ENCODE data around the gene HLA-F.
A peak's percentile ranks its signal among the peaks of the same experiment; 100 is the strongest.

HLA-F gene

DNA sequence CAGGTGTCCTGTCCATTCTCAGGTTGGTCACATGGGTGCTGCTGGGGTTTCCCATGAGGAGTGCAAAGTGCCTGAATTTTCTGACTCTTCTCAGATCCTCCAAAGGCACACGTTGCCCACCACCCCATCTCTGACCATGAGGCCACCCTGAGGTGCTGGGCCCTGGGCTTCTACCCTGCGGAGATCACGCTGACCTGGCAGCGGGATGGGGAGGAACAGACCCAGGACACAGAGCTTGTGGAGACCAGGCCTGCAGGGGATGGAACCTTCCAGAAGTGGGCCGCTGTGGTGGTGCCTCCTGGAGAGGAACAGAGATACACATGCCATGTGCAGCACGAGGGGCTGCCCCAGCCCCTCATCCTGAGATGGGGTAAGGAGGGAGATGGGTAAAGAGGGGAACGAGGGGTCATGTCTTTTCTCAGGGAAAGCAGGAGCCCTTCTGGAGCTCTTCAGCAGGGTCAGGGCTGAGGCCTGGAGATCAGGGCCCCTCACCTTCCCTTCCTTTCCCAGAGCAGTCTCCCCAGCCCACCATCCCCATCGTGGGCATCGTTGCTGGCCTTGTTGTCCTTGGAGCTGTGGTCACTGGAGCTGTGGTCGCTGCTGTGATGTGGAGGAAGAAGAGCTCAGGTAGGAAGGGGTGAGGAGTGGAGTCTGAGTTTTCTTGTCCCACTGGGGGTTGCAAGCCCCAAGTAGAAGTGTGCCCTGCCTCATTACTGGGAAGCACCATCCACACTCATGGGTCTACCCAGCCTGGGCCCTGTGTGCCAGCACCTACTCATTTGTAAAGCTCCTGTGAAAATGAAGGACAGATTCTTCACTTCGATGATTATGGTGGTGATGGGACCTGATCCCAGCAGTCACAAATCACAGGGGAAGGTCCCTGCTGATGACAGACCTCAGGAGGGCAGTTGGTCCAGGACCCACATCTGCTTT, 2.0 kb downstream of the HLA-F start:
- no peak for DNase-seq (ENCODE audit: low spot score)

DNA sequence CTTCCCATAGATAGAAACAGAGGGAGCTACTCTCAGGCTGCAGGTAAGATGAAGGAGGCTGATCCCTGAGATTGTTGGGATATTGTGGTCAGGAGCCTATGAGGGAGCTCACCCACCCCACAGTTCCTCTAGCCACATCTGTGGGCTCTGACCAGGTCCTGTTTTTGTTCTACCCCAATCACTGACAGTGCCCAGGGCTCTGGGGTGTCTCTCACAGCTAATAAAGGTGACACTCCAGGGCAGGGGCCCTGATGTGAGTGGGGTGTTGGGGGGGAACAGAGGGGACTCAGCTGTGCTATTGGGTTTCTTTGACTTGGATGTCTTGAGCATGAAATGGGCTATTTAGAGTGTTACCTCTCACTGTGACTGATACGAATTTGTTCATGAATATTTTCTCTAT, 2.8 kb downstream of the HLA-F start:
- DNase-seq (ENCODE audit: low spot score) = no peak

- DNase-seq (ENCODE audit: low spot score) = no peak
These were observed 3.4 kb downstream of the HLA-F start for GRCh38 chr6:29726571-29727194.

DNA sequence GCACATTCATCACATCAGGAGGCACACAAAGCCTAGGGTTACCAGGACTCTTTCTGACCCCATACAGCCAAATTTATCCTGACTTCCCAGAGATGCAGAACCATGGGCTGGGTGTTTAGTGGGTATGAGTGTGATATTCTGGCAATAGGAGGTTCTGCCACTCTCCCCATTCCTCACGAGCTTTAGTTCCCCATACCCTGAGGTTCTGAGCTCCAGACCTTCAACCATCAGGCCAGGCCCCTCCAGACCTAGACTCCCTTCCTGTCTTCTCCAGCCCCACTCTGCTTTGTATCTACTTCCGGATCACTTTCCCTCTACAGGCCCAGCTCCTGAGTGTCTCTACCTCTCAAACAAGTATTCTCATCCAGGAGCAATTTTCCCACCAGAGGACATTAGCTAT, 4.4 kb downstream of the HLA-F start:
- DNase-seq (ENCODE audit: low spot score) = no peak

DNA sequence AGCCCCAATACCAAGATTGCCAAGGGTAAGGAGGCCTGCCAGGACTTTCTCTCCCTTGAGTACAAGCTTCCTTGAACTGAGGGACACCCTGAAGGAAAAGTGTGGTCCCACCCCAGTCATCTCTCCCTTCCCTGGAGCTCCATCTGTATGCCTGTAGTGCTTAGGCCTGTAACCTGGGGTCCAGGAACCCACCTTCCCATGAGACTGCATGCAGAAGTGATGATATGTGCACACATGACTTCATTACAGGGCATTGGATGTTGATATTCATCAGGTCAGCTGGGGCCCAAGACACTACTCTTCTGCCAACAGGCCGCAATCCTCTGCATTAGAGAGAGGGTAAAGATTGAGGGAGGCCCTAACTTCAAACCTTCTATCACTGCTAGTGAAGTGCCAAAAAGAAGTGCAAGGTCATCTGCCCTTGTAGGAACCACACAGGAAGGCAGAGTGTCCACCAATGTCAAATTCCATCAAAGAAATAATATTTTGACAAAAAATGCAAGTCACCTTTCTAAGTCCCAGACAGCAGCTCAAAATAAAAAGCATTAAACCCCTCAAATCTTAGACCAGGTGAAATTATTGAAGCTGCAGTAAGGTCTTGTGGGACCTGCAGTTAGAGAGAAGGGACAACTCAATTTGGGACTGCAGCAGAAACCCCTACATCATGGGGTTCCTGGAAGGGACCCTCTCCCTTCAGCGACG, 5.1 kb downstream of the HLA-F start:
- DNase-seq (ENCODE audit: low spot score) = no peak

DNA sequence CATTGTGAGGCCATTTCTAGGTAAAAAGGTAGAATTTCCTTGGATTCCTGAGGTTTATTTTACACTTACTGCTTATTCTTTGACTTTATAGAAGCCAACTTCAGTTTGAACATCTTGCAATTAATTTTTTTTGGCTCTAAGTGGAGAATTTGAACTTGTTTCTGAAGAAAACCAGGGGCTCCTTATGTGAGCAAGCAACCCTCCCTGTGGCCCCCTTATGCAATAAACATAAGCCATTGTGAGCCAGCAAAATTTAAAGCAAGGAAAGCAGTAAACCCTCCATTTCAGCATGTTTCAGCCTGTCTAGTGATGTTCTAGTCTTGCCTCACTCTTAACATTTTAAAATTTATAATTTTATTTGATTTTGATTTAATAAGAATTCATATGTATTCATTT, 5.6 kb downstream of the HLA-F start:
- DNase-seq (ENCODE audit: low spot score) = no peak

DNA sequence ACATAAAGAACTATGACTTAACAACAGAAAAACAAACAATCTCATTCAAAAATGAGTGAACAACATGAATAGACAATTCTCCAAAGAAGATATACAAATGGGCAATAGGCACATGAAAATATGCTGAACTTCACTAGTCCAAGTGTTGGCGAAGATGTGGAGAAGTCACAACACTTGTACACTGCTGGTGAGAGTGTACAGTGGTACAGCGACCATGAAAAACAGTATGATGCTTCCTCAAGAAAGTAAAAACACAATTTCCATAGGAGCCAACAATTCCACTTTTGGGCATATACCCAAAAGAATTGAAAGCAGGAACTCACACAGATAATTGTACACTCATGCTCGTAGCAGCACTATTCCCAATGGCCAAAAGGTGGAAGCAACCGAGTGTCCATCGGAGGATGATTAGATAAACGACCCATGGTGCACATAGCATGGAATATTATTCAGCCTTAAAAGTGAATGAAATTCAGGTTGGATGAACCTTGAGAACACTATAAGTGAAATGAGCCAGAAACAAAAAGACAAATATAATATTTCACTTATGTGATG, 6.6 kb downstream of the HLA-F start:
- DNase-seq (ENCODE audit: low spot score) = no peak

DNA sequence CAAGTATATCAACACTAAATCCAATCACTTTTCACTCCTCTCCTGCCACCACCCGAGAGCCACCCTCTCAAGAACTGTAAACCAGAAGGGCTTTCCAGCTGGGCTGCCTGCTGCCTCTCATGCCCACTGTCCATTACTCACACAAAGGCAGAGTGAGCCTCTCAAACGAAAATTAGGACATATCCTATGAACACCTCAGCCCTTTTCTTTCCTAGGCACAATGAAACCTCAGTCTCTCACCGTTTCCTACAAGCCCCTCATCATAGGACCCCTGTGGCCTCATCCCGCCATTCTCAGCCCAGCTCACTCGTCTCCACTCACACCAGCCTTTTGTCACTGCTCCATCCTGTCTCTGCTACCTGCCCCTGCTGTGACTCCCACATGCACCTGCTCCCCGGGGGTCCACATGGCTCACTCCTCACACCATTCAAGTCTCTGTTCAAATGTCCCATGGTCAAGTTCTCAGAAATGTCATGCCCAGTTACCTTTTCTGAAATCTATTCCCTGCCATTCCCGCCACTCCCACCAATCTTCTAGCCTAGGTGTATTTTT, 7.4 kb downstream of the HLA-F start:
- DNase-seq (ENCODE audit: low spot score) = no peak

- no peak for DNase-seq (ENCODE audit: low spot score)
These were observed 8.0 kb downstream of the HLA-F start for GRCh38 chr6:29731281-29731680.

DNA sequence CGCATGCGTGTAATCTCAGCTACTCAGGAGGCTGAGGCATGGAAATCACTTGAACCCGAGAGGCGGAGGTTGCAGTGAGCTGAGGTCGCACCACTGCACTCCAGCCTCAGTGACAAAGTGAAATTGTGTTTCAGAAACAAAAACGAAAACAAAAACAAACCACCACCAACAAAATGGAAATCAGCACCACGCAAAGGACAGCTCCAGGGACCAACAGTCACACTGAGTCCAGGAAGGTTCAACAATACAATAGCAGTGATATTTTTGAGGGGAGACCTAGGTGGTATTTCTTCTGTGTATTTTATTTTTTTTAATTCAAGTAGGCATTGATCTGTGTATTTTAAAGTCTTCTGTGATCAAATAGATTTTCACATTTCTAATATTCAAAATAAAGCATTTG, 9.8 kb downstream of the HLA-F start:
- no peak for DNase-seq (ENCODE audit: low spot score)

GRCh38 chr6:29734046-29735018, 11.1 kb downstream of the HLA-F start:
- DNase-seq (ENCODE audit: low spot score) = no peak

- no peak for DNase-seq (ENCODE audit: low spot score)
These were observed 13.3 kb downstream of the HLA-F start for GRCh38 chr6:29736563-29736962.

DNA sequence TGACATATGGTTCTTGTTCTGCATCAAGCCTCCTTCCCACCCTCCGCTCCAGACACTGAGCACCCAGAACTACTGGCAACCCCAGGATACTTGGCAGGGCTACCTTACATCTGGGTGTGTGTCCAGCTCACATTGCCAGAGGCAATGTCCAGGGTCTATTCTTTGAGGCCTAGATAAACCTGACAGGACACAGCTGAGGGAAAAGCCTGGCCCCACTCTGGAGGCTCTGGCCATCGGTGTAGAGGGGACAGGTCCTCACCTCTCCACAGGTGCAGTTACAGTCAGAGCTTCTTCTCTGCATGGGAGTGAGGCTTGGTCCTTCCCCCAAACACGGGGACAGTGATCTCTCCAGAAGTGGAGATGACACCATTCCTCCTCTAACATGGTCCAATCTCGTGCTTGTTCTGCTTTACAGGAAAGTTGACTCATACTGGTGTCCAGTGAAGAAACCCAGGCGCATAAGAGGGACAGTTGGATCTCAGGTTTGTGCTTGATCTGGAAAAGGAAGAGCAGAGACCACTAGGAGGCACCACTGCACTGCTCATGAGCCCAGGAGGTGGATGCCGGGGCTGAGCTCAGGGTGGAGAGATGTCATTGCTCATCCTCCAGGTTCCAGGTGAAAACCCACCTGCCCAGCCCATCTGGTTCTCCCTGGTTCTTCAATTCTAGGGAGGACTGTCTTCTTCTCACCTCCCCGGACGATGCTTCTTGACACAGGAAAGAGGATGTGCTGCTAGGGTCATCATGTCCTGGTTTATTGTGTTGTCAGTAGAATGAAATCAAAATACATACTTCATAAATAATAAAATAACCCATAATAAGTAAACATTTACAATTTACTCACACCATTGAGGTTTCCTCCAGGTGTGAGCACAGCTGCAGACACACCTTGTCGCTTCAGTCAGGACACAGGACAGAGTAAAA, 14.7 kb downstream of the HLA-F start:
- DNase-seq (ENCODE audit: low spot score) = peak; percentile 73

GRCh38 chr6:29739136-29739881, 16.1 kb downstream of the HLA-F start:
- DNase-seq (ENCODE audit: low spot score) = no peak

DNA sequence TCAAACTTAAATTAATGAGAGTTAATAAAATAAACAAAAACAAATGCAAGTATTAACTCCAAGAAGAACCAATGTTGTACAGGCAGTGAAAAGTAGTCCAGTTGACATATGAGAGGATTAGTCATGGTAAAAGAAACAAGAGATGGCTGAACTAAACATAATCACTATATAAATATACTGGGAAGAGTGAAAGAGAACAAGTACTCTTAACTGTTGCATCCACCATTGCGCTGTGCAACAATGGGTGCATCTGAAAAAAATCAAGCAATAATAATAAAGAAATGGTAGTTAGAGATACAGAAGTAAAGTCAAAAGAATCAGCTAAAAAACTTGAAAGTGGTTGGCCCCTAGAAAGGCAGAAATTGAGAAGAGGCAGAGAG, 16.6 kb downstream of the HLA-F start:
- DNase-seq (ENCODE audit: low spot score) = no peak

- DNase-seq (ENCODE audit: low spot score) = no peak
These were observed 18.4 kb downstream of the HLA-F start for GRCh38 chr6:29741592-29741991.

DNA sequence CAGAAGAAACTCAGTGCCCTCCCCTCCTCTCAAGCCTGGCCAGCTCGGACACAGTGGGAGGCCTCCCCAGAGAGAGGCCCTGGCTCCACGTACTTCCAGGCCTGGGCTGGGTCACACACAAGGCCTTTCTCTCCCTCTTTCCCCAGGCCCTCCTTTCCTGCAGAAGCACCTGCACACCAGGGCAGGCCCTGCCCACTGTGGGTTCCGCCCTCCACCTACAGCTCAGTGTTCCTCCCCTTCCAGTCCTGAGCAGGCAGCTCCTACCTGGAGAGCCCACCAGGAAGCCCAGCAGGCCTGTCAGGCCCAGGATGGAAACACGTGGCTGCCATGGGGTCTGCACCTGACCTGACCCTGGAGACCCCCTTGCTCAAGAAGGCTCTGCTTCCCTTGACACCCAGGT, 18.9 kb downstream of the HLA-F start:
- DNase-seq (ENCODE audit: low spot score) = no peak

- no peak for DNase-seq (ENCODE audit: low spot score)
These were observed 19.8 kb downstream of the HLA-F start for GRCh38 chr6:29743025-29743424.

- DNase-seq (ENCODE audit: low spot score) = no peak
These were observed 20.3 kb downstream of the HLA-F start for GRCh38 chr6:29743568-29743967.

Data from CD4-positive, alpha-beta T cell treated with Interleukin-6 at 100 ng/mL for 8 hours (primary cell).